ENCODE data around the gene OTOS.
A peak's percentile ranks its signal among the peaks of the same experiment; 100 is the strongest.

OTOS gene

GRCh38 chr2:240137596-240138253, 2.7 kb downstream of the OTOS start:
- no peaks in the 10 kb centered on the region for H3K9me3 ChIP-seq (ENCODE audit: control insufficient read depth in 2 of 2, low read length in 2 of 2)
- H3K27ac ChIP-seq (ENCODE audit: low read depth in 2 of 2, low read length in 2 of 2): no peak overlapping the region
- H3K4me3 ChIP-seq (ENCODE audit: low read length in 2 of 2): no peak overlapping the region
- peaks cover 6 to 9% of the 10 kb centered on the region in 2 donors for H3K36me3 ChIP-seq (ENCODE audit: control insufficient read depth in 2 of 2, insufficient read depth in 2 of 2, low read length in 2 of 2)
- no peak overlapping the region for H3K9ac ChIP-seq (ENCODE audit: low read depth in 1 of 2, low read length in 2 of 2)
- peaks cover 10 to 14% of the 10 kb centered on the region in 2 donors for H3K4me1 ChIP-seq (ENCODE audit: control insufficient read depth in 2 of 2, insufficient read depth in 2 of 2, low read length in 2 of 2)
- peaks cover 0 to 6% of the 10 kb centered on the region in 2 donors for H3K27me3 ChIP-seq (ENCODE audit: control insufficient read depth in 2 of 2, insufficient read depth in 2 of 2, low read length in 2 of 2)

- Histone ChIP-seq H3K27me3 (ENCODE audit: control insufficient read depth in 2 of 2, insufficient read depth in 2 of 2, low read length in 2 of 2) (no peaks in the 10 kb centered on the region), H3K9me3 (ENCODE audit: control insufficient read depth in 2 of 2, low read length in 2 of 2) (no peaks in the 10 kb centered on the region), H3K9ac (ENCODE audit: low read depth in 1 of 2, low read length in 2 of 2) (peak overlapping the region; percentile 47 to 80), H3K4me3 (ENCODE audit: low read length in 2 of 2) (peak overlapping the region; percentile 84 to 89), H3K4me1 (ENCODE audit: control insufficient read depth in 2 of 2, insufficient read depth in 2 of 2, low read length in 2 of 2) (peaks cover 10 to 14% of the 10 kb centered on the region in 2 donors), H3K27ac (ENCODE audit: low read depth in 2 of 2, low read length in 2 of 2) (peak overlapping the region in 1 of 2 donors; percentile 13), H3K36me3 (ENCODE audit: control insufficient read depth in 2 of 2, insufficient read depth in 2 of 2, low read length in 2 of 2) (peaks cover 16 to 18% of the 10 kb centered on the region in 2 donors)
Observed at GRCh38 chr2:240136671-240137292, 3.7 kb downstream of the OTOS start.

- H3K36me3 ChIP-seq (ENCODE audit: control insufficient read depth in 2 of 2, insufficient read depth in 2 of 2, low read length in 2 of 2): peaks cover 21 to 22% of the 10 kb centered on the region in 2 donors
- peak within 1 kb of the TSS; percentile 80 to 86 for H3K9ac ChIP-seq (ENCODE audit: low read depth in 1 of 2, low read length in 2 of 2)
- no peaks in the 10 kb centered on the region for H3K9me3 ChIP-seq (ENCODE audit: control insufficient read depth in 2 of 2, low read length in 2 of 2)
- H3K4me1 ChIP-seq (ENCODE audit: control insufficient read depth in 2 of 2, insufficient read depth in 2 of 2, low read length in 2 of 2): peaks cover 10 to 14% of the 10 kb centered on the region in 2 donors
- peak within 1 kb of the TSS; percentile 9 to 13 for H3K27ac ChIP-seq (ENCODE audit: low read depth in 2 of 2, low read length in 2 of 2)
- no peaks in the 10 kb centered on the region for H3K27me3 ChIP-seq (ENCODE audit: control insufficient read depth in 2 of 2, insufficient read depth in 2 of 2, low read length in 2 of 2)
- peak within 1 kb of the TSS; percentile 84 to 89 for H3K4me3 ChIP-seq (ENCODE audit: low read length in 2 of 2)
Observed at GRCh38 chr2:240136013-240136670, 4.3 kb downstream of the OTOS start, which contains the start of gene COPS9. Gene COPS9 (minus strand): TSS chr2:240136305. CDS start chr2:240136284, 21 bp downstream.

DNA sequence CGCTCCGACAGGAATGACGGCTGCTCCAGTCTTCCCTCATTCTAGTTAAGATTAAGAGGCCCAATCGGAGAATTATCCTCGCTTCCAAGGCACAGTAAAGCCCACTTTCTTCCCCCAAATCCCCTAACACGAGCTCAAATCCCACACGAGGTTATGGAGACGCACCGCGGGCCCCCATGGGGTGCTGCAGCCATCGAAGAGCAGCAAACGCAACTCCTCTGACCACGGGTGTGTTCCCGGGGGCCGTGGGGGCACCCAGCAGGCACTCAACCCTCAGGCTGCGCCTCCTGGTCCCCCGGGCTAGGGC, 4.8 kb downstream of the OTOS start:
- Histone ChIP-seq H3K36me3 (ENCODE audit: control insufficient read depth in 2 of 2, insufficient read depth in 2 of 2, low read length in 2 of 2) (peaks cover 25 to 27% of the 10 kb centered on the region in 2 donors), H3K27ac (ENCODE audit: low read depth in 2 of 2, low read length in 2 of 2) (peak overlapping the region in 1 of 2 donors; percentile 9), H3K9ac (ENCODE audit: low read depth in 1 of 2, low read length in 2 of 2) (peak overlapping the region; percentile 80 to 86), H3K4me1 (ENCODE audit: control insufficient read depth in 2 of 2, insufficient read depth in 2 of 2, low read length in 2 of 2) (peaks cover 10 to 14% of the 10 kb centered on the region in 2 donors), H3K9me3 (ENCODE audit: control insufficient read depth in 2 of 2, low read length in 2 of 2) (no peaks in the 10 kb centered on the region), H3K27me3 (ENCODE audit: control insufficient read depth in 2 of 2, insufficient read depth in 2 of 2, low read length in 2 of 2) (no peaks in the 10 kb centered on the region), H3K4me3 (ENCODE audit: low read length in 2 of 2) (peak overlapping the region; percentile 84 to 89)

DNA sequence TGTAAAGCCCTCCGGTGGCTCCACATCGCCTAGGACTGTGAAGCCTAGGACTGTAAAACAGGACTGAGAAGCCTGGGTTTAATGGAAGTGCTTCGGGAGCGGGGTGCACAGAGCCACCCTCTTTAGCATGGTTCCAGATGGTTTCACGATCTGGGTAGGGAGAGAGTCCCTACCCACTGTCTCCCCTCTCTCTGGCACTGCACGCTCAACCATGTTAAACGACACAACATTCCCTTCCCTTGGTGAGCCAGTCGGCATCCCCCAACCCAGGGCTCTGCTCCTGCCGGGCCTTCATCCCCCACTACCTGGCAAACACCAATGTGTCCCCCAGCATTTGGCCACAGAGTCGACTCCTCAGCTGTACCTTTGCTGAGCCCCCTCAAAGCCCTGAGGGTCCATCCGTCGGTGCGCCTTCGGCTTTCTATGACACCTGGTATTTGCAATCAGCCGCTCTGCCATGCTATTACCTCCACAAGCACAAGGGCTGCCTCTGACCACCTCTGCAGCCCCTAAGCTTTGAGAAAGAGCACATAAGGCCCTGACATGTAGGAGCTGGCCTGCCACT, 5.4 kb downstream of the OTOS start:
- H3K27me3 ChIP-seq (ENCODE audit: control insufficient read depth in 2 of 2, insufficient read depth in 2 of 2, low read length in 2 of 2): no peaks in the 10 kb centered on the region

DNA sequence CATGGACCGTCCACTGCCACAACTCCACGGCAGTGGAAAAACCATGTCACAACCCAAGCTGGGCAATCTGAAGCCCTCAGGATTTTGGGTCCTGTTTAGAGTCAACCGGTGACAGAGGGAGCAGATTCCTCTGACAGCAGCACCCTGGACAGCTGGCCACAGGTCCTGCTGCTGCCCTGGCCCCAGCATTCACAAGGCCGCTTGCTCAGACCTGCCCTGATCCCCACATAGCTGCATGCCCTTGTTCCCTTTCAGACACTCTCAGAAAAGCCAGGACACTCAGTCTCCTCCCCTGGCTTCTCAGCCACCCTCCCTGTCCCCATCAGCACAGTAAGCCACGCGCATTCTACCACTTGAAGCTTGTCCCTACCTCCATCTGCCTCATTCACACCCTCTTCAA, 6.0 kb downstream of the OTOS start:
- Histone ChIP-seq H3K4me3 (ENCODE audit: low read length in 2 of 2) (no peak overlapping the region), H3K9me3 (ENCODE audit: control insufficient read depth in 2 of 2, low read length in 2 of 2) (no peaks in the 10 kb centered on the region), H3K27ac (ENCODE audit: low read depth in 2 of 2, low read length in 2 of 2) (no peak overlapping the region), H3K27me3 (ENCODE audit: control insufficient read depth in 2 of 2, insufficient read depth in 2 of 2, low read length in 2 of 2) (no peaks in the 10 kb centered on the region), H3K9ac (ENCODE audit: low read depth in 1 of 2, low read length in 2 of 2) (no peak overlapping the region), H3K4me1 (ENCODE audit: control insufficient read depth in 2 of 2, insufficient read depth in 2 of 2, low read length in 2 of 2) (peaks cover 10 to 14% of the 10 kb centered on the region in 2 donors), H3K36me3 (ENCODE audit: control insufficient read depth in 2 of 2, insufficient read depth in 2 of 2, low read length in 2 of 2) (peaks cover 37 to 39% of the 10 kb centered on the region in 2 donors)

More for the DNA sequence above, 5.4 kb downstream of the OTOS start:
- Histone ChIP-seq H3K4me1 (ENCODE audit: control insufficient read depth in 2 of 2, insufficient read depth in 2 of 2, low read length in 2 of 2) (peaks cover 10 to 14% of the 10 kb centered on the region in 2 donors), H3K4me3 (ENCODE audit: low read length in 2 of 2) (peak overlapping the region; percentile 84 to 89), H3K27ac (ENCODE audit: low read depth in 2 of 2, low read length in 2 of 2) (no peak overlapping the region), H3K9ac (ENCODE audit: low read depth in 1 of 2, low read length in 2 of 2) (peak overlapping the region; percentile 80 to 86), H3K9me3 (ENCODE audit: control insufficient read depth in 2 of 2, low read length in 2 of 2) (no peaks in the 10 kb centered on the region), H3K36me3 (ENCODE audit: control insufficient read depth in 2 of 2, insufficient read depth in 2 of 2, low read length in 2 of 2) (peaks cover 31 to 33% of the 10 kb centered on the region in 2 donors)

DNA sequence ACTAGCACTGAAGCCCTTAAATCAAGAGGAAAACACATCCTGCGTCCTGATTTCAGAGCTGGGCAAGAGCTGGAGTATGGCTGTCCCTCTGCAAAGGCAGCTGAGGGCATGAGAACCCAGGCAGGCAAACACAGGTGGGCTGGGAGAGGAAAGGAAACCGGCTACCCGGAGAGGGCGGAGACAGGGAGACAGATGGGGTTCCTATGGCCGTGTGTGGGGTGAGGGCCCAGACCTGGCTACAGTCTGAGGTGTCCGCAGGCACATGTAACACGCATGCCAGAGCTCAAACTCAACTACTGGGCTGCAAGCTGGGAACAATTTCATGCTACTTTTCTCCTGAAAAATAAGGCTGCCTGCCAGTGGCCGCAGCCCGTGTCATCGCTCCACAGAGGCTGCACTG, 7.1 kb downstream of the OTOS start:
- no peak overlapping the region for H3K27ac ChIP-seq (ENCODE audit: low read depth in 2 of 2, low read length in 2 of 2)
- H3K4me1 ChIP-seq (ENCODE audit: control insufficient read depth in 2 of 2, insufficient read depth in 2 of 2, low read length in 2 of 2): peaks cover 10 to 14% of the 10 kb centered on the region in 2 donors
- no peaks in the 10 kb centered on the region for H3K9me3 ChIP-seq (ENCODE audit: control insufficient read depth in 2 of 2, low read length in 2 of 2)
- H3K36me3 ChIP-seq (ENCODE audit: control insufficient read depth in 2 of 2, insufficient read depth in 2 of 2, low read length in 2 of 2): peaks cover 45 to 50% of the 10 kb centered on the region in 2 donors
- no peaks in the 10 kb centered on the region for H3K27me3 ChIP-seq (ENCODE audit: control insufficient read depth in 2 of 2, insufficient read depth in 2 of 2, low read length in 2 of 2)
- H3K9ac ChIP-seq (ENCODE audit: low read depth in 1 of 2, low read length in 2 of 2): no peak overlapping the region
- no peak overlapping the region for H3K4me3 ChIP-seq (ENCODE audit: low read length in 2 of 2)

GRCh38 chr2:240132651-240132980, 7.8 kb downstream of the OTOS start:
- H3K27ac ChIP-seq (ENCODE audit: low read depth in 2 of 2, low read length in 2 of 2): no peak overlapping the region
- no peak overlapping the region for H3K9ac ChIP-seq (ENCODE audit: low read depth in 1 of 2, low read length in 2 of 2)

GRCh38 chr2:240131941-240132650, 8.4 kb downstream of the OTOS start:
- Histone ChIP-seq H3K4me1 (ENCODE audit: control insufficient read depth in 2 of 2, insufficient read depth in 2 of 2, low read length in 2 of 2) (peaks cover 10 to 14% of the 10 kb centered on the region in 2 donors), H3K4me3 (ENCODE audit: low read length in 2 of 2) (no peak overlapping the region)

More at GRCh38 chr2:240132651-240132980, 7.8 kb downstream of the OTOS start:
- H3K4me3 ChIP-seq (ENCODE audit: low read length in 2 of 2): no peak overlapping the region
- no peaks in the 10 kb centered on the region for H3K27me3 ChIP-seq (ENCODE audit: control insufficient read depth in 2 of 2, insufficient read depth in 2 of 2, low read length in 2 of 2)
- H3K9me3 ChIP-seq (ENCODE audit: control insufficient read depth in 2 of 2, low read length in 2 of 2): no peaks in the 10 kb centered on the region
- peaks cover 51 to 57% of the 10 kb centered on the region in 2 donors for H3K36me3 ChIP-seq (ENCODE audit: control insufficient read depth in 2 of 2, insufficient read depth in 2 of 2, low read length in 2 of 2)
- H3K4me1 ChIP-seq (ENCODE audit: control insufficient read depth in 2 of 2, insufficient read depth in 2 of 2, low read length in 2 of 2): peaks cover 10 to 14% of the 10 kb centered on the region in 2 donors

More at GRCh38 chr2:240131941-240132650, 8.4 kb downstream of the OTOS start:
- H3K27ac ChIP-seq (ENCODE audit: low read depth in 2 of 2, low read length in 2 of 2): no peak overlapping the region
- H3K9ac ChIP-seq (ENCODE audit: low read depth in 1 of 2, low read length in 2 of 2): no peak overlapping the region
- no peaks in the 10 kb centered on the region for H3K27me3 ChIP-seq (ENCODE audit: control insufficient read depth in 2 of 2, insufficient read depth in 2 of 2, low read length in 2 of 2)
- peaks cover 51 to 59% of the 10 kb centered on the region in 2 donors for H3K36me3 ChIP-seq (ENCODE audit: control insufficient read depth in 2 of 2, insufficient read depth in 2 of 2, low read length in 2 of 2)
- no peaks in the 10 kb centered on the region for H3K9me3 ChIP-seq (ENCODE audit: control insufficient read depth in 2 of 2, low read length in 2 of 2)
